ENCODE results near the gene CTXND2.

GRCh38 chr1:150906329-150906728, 19.4 kb downstream of the CTXND2 start:
- TF ChIP-seq CTCF (IDR thresholded peaks at IDR 0.05) (no peak), POLR2A (IDR thresholded peaks at IDR 0.05) (no peak)
